ENCODE measurements around the gene PGRMC2.
"Not testable (repeated sequence)": the region's sequence is repeated elsewhere in the genome, so short reads cannot be mapped to it uniquely, and the experiment has no call there.

The PGRMC2 gene

GRCh38 chr4:128249787-128250668 lies 37.6 kb downstream of the PGRMC2 start:
- Histone ChIP-seq H3K4me1 (ENCODE audit: control insufficient read depth, low read depth, low read length) (no peaks in the 10 kb centered on the region), H3K79me2 (ENCODE audit: control insufficient read depth, insufficient read depth, low read length) (no peaks in the 10 kb centered on the region), H3K56ac (ENCODE audit: low read length) (no peak overlapping the region), H3K23ac (ENCODE audit: low read length) (no peak overlapping the region), H3K4me2 (ENCODE audit: low read length) (no peak overlapping the region), H4K5ac (ENCODE audit: low read length) (no peak overlapping the region), H2BK15ac (replicated peaks; ENCODE audit: low read depth) (no peak overlapping the region), H2AK5ac (ENCODE audit: low read length) (no peak overlapping the region), H3K27ac (ENCODE audit: low read depth, low read length) (no peak overlapping the region), H3K79me1 (ENCODE audit: low read length) (no peaks in the 10 kb centered on the region), H3K36me3 (ENCODE audit: control insufficient read depth, insufficient read depth, low read length) (no peaks in the 10 kb centered on the region), H2BK5ac (ENCODE audit: low read length) (no peak overlapping the region), H3K27me3 (ENCODE audit: insufficient read depth, low read length, poor library complexity) (no peaks in the 10 kb centered on the region), H2BK120ac (ENCODE audit: low read depth, low read length) (no peak overlapping the region), H3K9ac (ENCODE audit: low read length) (no peak overlapping the region), H4K8ac (ENCODE audit: low read depth, low read length) (no peak overlapping the region), H3K4me3 (ENCODE audit: low read length) (no peak overlapping the region), H3K18ac (ENCODE audit: low read length) (no peak overlapping the region), H3K4ac (ENCODE audit: low read depth, low read length) (no peak overlapping the region)
- peak; percentile 48 for DNase-seq
- WGBS (ENCODE audit: extremely low coverage, insufficient coverage, low lambda C conversion rate), result no CpG with 5 or more reads among the region's 4 CpGs

DNA sequence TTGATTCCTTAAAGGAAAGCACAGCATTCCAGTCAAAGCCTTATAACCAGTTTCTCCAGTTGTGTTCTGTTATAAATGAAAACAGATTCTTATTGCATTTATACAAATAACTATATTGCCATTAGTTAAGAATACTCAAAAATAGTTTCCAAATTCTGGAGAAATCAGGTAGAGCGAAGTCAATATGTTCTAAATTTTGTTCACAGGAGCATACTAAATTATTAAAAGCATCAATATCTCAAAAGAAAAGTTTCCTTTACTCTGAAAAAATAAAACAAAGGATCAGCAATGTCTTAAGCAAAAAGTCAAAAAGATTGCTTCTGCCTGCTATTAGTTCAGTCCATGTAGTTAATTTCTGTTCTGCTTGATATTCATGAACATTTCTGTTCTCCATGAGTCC lies 39.7 kb downstream of the PGRMC2 start:
- H4K5ac ChIP-seq (ENCODE audit: low read length), result no peak overlapping the region
- H3K4me2 ChIP-seq (ENCODE audit: low read length), result no peak overlapping the region
- H3K79me2 ChIP-seq (ENCODE audit: control insufficient read depth, insufficient read depth, low read length), result no peaks in the 10 kb centered on the region
- H3K36me3 ChIP-seq (ENCODE audit: control insufficient read depth, insufficient read depth, low read length), result no peaks in the 10 kb centered on the region
- H3K56ac ChIP-seq (ENCODE audit: low read length), result no peak overlapping the region
- H2BK5ac ChIP-seq (ENCODE audit: low read length), result no peak overlapping the region
- H2BK120ac ChIP-seq (ENCODE audit: low read depth, low read length), result no peak overlapping the region
- H3K79me1 ChIP-seq (ENCODE audit: low read length), result no peaks in the 10 kb centered on the region
- H3K4me3 ChIP-seq (ENCODE audit: low read length), result no peak overlapping the region
- no peak overlapping the region for H4K8ac ChIP-seq (ENCODE audit: low read depth, low read length)
- no peaks in the 10 kb centered on the region for H3K27me3 ChIP-seq (ENCODE audit: insufficient read depth, low read length, poor library complexity)
- no peak overlapping the region for H2BK15ac ChIP-seq (replicated peaks; ENCODE audit: low read depth)
- H3K18ac ChIP-seq (ENCODE audit: low read length), result no peak overlapping the region
- H3K4me1 ChIP-seq (ENCODE audit: control insufficient read depth, low read depth, low read length), result no peaks in the 10 kb centered on the region
- H2AK5ac ChIP-seq (ENCODE audit: low read length), result no peak overlapping the region
- no peak overlapping the region for H3K9ac ChIP-seq (ENCODE audit: low read length)
- H3K4ac ChIP-seq (ENCODE audit: low read depth, low read length), result no peak overlapping the region
- no peak overlapping the region for H3K23ac ChIP-seq (ENCODE audit: low read length)
- peak; percentile 23 for DNase-seq
- WGBS (ENCODE audit: extremely low coverage, insufficient coverage, low lambda C conversion rate), result no CpG with 5 or more reads among the region's 1 CpG
- no peak overlapping the region for H3K27ac ChIP-seq (ENCODE audit: low read depth, low read length)

DNA sequence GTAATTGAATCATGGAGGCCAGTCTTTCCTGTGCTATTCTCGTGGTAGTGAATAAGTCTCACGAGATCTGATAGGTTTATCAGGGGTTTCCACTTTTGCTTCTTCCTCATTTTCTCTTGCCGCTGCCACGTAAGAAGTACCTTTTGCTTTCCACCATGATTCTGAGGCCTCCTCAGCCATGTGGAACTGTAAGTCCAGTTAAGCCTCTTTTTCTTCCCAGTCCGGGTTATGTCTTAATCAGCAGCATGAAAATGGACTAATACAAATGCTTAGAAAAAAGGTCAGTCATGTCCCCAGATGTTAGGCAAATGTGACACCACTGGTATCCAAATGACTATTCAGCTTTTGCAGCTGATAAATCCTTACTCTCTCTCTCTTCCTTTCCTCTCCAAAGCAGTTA lies 42.2 kb downstream of the PGRMC2 start:
- not testable (repeated sequence) for H3K36me3 ChIP-seq (ENCODE audit: control insufficient read depth, insufficient read depth, low read length); H3K4ac ChIP-seq (ENCODE audit: low read depth, low read length); H3K9ac ChIP-seq (ENCODE audit: low read length); H2AK5ac ChIP-seq (ENCODE audit: low read length); H3K4me2 ChIP-seq (ENCODE audit: low read length); H2BK15ac ChIP-seq (replicated peaks; ENCODE audit: low read depth); H3K56ac ChIP-seq (ENCODE audit: low read length); H3K27me3 ChIP-seq (ENCODE audit: insufficient read depth, low read length, poor library complexity); H2BK120ac ChIP-seq (ENCODE audit: low read depth, low read length); H4K5ac ChIP-seq (ENCODE audit: low read length); H3K79me2 ChIP-seq (ENCODE audit: control insufficient read depth, insufficient read depth, low read length); H3K79me1 ChIP-seq (ENCODE audit: low read length); H3K4me3 ChIP-seq (ENCODE audit: low read length); H3K27ac ChIP-seq (ENCODE audit: low read depth, low read length); H3K4me1 ChIP-seq (ENCODE audit: control insufficient read depth, low read depth, low read length); H2BK5ac ChIP-seq (ENCODE audit: low read length); DNase-seq; H4K8ac ChIP-seq (ENCODE audit: low read depth, low read length); H3K23ac ChIP-seq (ENCODE audit: low read length); H3K18ac ChIP-seq (ENCODE audit: low read length)
- no CpG with 5 or more reads among the region's 5 CpGs for WGBS (ENCODE audit: extremely low coverage, insufficient coverage, low lambda C conversion rate)

GRCh38 chr4:128244379-128244778 lies 43.2 kb downstream of the PGRMC2 start:
- no peak for DNase-seq
- Histone ChIP-seq H3K56ac (ENCODE audit: low read length) (no peak overlapping the region), H3K4me1 (ENCODE audit: control insufficient read depth, low read depth, low read length) (no peaks in the 10 kb centered on the region), H2AK5ac (ENCODE audit: low read length) (no peak overlapping the region), H4K5ac (ENCODE audit: low read length) (no peak overlapping the region), H2BK120ac (ENCODE audit: low read depth, low read length) (no peak overlapping the region), H2BK5ac (ENCODE audit: low read length) (no peak overlapping the region), H3K4me3 (ENCODE audit: low read length) (no peak overlapping the region), H3K4ac (ENCODE audit: low read depth, low read length) (no peak overlapping the region), H3K79me2 (ENCODE audit: control insufficient read depth, insufficient read depth, low read length) (no peaks in the 10 kb centered on the region), H3K27me3 (ENCODE audit: insufficient read depth, low read length, poor library complexity) (no peaks in the 10 kb centered on the region), H3K79me1 (ENCODE audit: low read length) (no peaks in the 10 kb centered on the region), H3K4me2 (ENCODE audit: low read length) (no peak overlapping the region), H3K9ac (ENCODE audit: low read length) (no peak overlapping the region), H3K23ac (ENCODE audit: low read length) (no peak overlapping the region), H4K8ac (ENCODE audit: low read depth, low read length) (no peak overlapping the region), H3K36me3 (ENCODE audit: control insufficient read depth, insufficient read depth, low read length) (no peaks in the 10 kb centered on the region), H3K18ac (ENCODE audit: low read length) (no peak overlapping the region), H2BK15ac (replicated peaks; ENCODE audit: low read depth) (no peak overlapping the region), H3K27ac (ENCODE audit: low read depth, low read length) (no peak overlapping the region)
- WGBS (ENCODE audit: extremely low coverage, insufficient coverage, low lambda C conversion rate), result no CpG with 5 or more reads among the region's 2 CpGs

- Histone ChIP-seq H3K9ac (ENCODE audit: low read length) (no peak overlapping the region), H2BK15ac (replicated peaks; ENCODE audit: low read depth) (no peak overlapping the region), H3K56ac (ENCODE audit: low read length) (no peak overlapping the region), H3K79me2 (ENCODE audit: control insufficient read depth, insufficient read depth, low read length) (no peaks in the 10 kb centered on the region), H3K4me3 (ENCODE audit: low read length) (no peak overlapping the region), H2BK120ac (ENCODE audit: low read depth, low read length) (no peak overlapping the region), H3K4me2 (ENCODE audit: low read length) (no peak overlapping the region), H3K18ac (ENCODE audit: low read length) (no peak overlapping the region), H3K27ac (ENCODE audit: low read depth, low read length) (no peak overlapping the region), H3K36me3 (ENCODE audit: control insufficient read depth, insufficient read depth, low read length) (no peaks in the 10 kb centered on the region), H3K4ac (ENCODE audit: low read depth, low read length) (no peak overlapping the region), H2AK5ac (ENCODE audit: low read length) (no peak overlapping the region), H3K27me3 (ENCODE audit: insufficient read depth, low read length, poor library complexity) (no peaks in the 10 kb centered on the region), H4K8ac (ENCODE audit: low read depth, low read length) (no peak overlapping the region), H3K4me1 (ENCODE audit: control insufficient read depth, low read depth, low read length) (no peaks in the 10 kb centered on the region), H4K5ac (ENCODE audit: low read length) (no peak overlapping the region), H3K23ac (ENCODE audit: low read length) (no peak overlapping the region), H2BK5ac (ENCODE audit: low read length) (no peak overlapping the region), H3K79me1 (ENCODE audit: low read length) (no peaks in the 10 kb centered on the region)
- no CpG with 5 or more reads among the region's 4 CpGs for WGBS (ENCODE audit: extremely low coverage, insufficient coverage, low lambda C conversion rate)
- no peak for DNase-seq
Measured at GRCh38 chr4:128242601-128243000, 45.0 kb downstream of the PGRMC2 start.

GRCh38 chr4:128241981-128242380 lies 45.6 kb downstream of the PGRMC2 start:
- H3K27me3 ChIP-seq (ENCODE audit: insufficient read depth, low read length, poor library complexity), result no peaks in the 10 kb centered on the region
- H3K56ac ChIP-seq (ENCODE audit: low read length), result no peak overlapping the region
- no peak overlapping the region for H4K5ac ChIP-seq (ENCODE audit: low read length)
- no peaks in the 10 kb centered on the region for H3K79me2 ChIP-seq (ENCODE audit: control insufficient read depth, insufficient read depth, low read length)
- no peak overlapping the region for H3K23ac ChIP-seq (ENCODE audit: low read length)
- no peak overlapping the region for H2BK5ac ChIP-seq (ENCODE audit: low read length)
- H3K9ac ChIP-seq (ENCODE audit: low read length), result no peak overlapping the region
- H2BK120ac ChIP-seq (ENCODE audit: low read depth, low read length), result no peak overlapping the region
- H3K79me1 ChIP-seq (ENCODE audit: low read length), result no peaks in the 10 kb centered on the region
- no peak for DNase-seq
- H2BK15ac ChIP-seq (replicated peaks; ENCODE audit: low read depth), result no peak overlapping the region
- H3K4me2 ChIP-seq (ENCODE audit: low read length), result no peak overlapping the region
- H3K27ac ChIP-seq (ENCODE audit: low read depth, low read length), result no peak overlapping the region
- no peak overlapping the region for H2AK5ac ChIP-seq (ENCODE audit: low read length)
- WGBS (ENCODE audit: extremely low coverage, insufficient coverage, low lambda C conversion rate), result no CpG with 5 or more reads among the region's 3 CpGs
- H3K4me3 ChIP-seq (ENCODE audit: low read length), result no peak overlapping the region
- H4K8ac ChIP-seq (ENCODE audit: low read depth, low read length), result no peak overlapping the region
- no peaks in the 10 kb centered on the region for H3K36me3 ChIP-seq (ENCODE audit: control insufficient read depth, insufficient read depth, low read length)
- no peaks in the 10 kb centered on the region for H3K4me1 ChIP-seq (ENCODE audit: control insufficient read depth, low read depth, low read length)
- H3K4ac ChIP-seq (ENCODE audit: low read depth, low read length), result no peak overlapping the region
- no peak overlapping the region for H3K18ac ChIP-seq (ENCODE audit: low read length)
